SW 1271 (cell line): Measurements from ENCODE around the gene GRM2.
"Not testable (repeated sequence)": the region's sequence is repeated elsewhere in the genome, so short reads cannot be mapped to it uniquely, and the experiment has no call there.

Source experiments
- DNase-seq, 2 experiments: peaks; one replicate each; lab custom pipeline; 2025; lab: John Stamatoyannopoulos, UW

The GRM2 gene

DNA sequence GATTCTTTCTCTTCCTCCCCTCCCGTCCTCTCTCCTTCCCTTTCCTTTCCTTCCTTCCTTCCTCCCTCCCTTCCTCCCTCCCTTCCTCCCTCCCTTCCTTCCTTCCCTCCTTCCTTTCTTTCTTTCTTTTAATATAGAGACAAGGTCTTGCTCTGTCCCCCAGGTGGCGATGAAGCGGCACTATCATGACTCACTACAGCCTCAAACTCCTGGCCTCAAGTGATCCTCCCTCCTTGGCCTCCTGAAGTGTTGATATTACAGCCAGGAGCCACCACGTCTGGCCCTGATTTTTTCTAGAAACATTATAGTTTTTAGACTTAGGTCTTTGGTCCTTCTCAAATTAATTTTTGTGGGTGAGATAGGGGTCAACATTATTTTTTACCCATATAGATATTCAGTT, 15.5 kb downstream of the GRM2 start:
- no peak for DNase-seq

DNA sequence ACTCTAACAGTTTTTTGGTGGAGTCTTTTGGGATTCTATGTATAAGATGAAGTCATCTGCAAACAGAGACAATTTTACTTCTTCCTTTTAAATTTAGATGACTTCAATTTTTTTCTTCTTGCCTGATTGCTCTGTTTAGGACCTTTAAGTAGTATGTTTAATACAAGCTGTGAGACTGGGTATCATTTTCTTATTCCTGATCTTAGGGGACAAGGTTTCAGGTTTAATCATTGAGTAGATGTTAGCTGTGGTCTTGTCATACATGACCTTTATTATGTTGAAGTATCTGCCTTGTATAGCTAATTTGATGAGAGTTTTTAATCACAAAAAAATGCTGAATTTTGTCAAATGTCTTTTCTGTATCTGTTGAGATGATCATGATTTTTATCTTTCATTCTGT, 20.6 kb downstream of the GRM2 start:
- no peak for DNase-seq

DNA sequence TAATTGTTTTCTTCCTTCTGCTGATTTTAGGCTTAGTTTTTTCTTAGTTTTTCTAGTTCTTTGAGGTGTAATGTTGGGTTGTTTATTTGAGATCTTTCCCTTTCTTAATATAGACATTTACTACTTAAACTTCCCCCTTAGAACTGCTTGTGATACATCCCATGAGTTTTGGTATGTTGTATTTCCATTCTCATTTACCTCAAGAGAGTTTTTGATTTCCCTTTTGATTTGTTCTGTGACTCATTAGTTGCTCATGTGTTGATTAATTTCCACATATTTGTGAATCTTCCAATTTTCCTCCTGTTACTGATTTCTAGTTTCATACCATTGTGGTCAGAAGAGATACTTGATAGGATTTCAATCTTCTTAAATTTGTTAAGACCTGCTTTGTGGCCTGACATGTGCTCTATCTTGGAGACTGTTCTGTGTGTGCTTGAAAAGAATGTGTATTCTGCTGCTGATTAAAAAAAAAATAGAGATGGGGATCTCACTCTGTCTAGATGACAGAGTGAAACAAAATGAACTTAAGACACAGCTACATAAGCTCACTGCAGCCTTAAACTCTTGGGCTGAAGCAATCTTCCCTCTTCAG, 22.3 kb downstream of the GRM2 start:
- DNase-seq: no peak

DNA sequence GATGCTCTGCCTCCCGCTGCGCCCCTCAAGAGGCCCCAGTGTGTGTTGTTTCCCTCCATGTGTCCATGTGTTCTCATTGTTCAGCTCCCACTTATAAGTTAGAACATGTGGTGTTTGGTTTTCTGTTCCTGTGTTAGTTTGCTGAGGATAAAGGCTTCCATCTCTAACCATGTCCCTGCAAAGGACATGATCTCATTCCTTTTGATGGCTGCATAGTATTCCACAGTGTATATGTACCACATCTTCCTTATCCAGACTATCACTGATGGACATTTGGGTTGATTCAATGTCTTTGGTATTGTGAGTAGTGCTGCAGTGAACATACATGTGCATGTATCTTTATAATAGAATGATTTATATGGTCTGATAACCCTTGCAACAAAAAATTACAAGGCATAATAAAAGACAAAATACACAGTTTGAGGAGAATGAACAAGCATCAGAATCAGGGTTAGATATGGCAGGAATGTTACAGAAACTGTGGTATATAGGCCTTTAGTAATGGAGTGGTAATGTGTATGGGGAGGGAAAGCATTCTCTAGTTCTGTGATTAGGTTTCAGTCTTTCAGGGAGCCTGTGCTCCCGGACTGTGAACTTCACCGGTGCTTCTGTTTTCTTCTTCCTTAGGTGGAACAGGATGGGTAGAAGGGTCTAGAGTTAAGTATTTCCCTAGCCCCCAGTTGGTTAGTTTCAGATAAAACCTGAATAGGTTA, 27.1 kb downstream of the GRM2 start:
- DNase-seq: no peak

DNA sequence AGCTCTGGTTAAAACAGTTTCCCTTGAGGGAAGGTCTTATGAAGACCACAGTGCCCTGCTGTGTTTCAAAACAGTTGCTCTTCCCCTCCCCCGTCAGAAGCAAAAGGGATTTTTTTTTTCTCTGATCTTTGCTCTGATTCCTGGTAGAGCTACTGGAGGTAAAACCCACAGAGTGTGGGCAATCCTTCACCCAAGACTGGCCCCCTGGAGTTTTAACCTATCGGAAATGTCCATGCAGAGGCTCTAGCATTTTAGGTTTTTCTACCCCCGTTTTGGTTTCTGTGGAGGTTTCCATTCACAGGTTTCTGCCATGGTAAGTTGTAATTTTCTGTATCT, 27.7 kb downstream of the GRM2 start:
- no peak for DNase-seq

DNA sequence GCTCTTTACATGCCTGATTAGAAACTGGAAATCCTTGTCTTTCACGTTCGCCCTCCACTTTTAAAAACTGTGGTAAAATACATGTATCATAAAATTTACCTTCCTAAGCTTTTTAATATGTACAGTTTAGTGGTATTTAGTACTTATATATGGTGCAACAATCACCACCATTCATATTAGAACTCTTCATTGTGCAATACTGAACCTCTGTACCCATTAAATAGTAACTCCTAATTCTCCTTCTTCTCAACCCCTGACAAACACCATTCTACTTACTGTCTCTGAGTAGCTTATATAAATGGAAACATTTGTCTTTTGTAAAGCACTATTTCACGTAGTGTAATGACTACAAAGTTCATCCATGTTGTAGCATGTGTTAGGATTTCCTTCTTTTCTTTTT, 28.2 kb downstream of the GRM2 start:
- DNase-seq: no peak

DNA sequence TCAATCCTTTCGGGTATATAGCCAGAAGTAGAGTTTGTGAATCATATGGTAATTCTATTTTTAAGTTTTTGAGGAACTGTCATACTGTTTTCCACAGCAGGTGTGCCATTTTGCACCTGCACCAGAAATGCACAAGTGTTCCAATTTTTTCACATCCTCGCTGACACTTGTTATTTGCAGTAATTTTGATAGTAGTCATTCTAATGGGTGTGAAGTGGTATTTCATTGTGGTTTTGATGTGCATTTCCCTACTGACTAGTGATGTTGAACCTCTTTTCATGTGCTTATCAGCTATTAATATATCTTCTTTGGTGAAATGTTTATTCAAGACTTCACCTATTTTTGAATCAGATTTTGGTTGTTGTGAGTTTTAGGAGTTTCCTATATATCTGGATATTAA, 29.1 kb downstream of the GRM2 start:
- no peak for DNase-seq

DNA sequence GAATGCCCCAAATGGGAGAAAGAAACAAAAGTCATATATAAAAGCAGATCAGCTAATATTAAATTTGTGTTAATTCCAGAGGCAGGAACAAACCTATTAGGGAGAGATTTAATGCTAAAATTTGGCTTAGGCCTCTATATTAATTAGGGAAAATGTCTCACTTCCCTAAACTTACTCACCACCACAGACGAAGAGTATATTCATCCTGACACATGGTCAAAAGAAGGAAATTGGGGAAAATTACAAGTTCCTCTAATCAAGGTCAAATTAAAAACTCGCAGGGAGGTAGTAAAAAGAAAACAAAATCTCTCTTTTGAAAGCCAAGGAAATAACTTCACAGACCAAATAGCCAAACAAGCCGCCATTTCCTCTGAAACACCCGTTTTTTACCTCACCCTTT, 32.2 kb downstream of the GRM2 start:
- no peak for DNase-seq

DNA sequence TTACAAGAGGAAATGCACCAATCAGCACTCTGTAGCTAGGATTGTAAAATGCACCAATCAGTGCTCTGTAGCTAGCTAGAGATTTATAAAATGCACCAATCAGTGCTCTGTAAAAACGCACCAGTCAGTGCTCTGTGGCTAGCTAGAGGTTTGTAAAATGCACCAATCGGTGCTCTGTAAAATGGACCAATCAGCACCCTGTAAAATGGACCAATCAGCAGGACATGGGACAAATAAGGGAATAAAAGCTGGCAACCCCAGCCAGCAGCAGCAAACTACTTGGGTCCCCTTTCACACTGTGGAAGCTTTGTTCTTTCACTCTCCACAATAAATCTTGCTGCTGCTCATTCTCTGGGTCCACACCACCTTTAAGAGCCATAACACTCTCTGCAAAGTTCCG, 35.5 kb downstream of the GRM2 start:
- DNase-seq: not testable (repeated sequence)

DNA sequence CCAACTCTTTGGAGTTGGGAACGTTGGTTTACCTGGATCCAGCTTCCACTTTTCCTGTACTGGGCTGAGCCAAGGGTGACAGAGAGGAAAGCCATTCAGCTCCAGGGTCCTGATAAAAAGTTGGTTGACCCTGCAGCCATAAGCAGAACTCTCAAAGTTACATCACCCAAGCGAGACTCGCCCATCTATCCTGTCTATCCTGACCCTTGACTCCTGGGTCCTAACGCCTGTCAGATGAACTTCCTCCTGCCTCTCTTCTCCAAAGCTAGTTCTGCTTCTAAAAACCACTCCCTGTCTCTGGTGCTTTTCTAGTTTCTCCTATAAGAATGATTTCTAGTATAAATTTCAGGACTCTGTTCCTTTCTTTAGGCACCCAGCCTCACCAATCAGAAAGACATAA, 36.1 kb downstream of the GRM2 start:
- not testable (repeated sequence) for DNase-seq

DNA sequence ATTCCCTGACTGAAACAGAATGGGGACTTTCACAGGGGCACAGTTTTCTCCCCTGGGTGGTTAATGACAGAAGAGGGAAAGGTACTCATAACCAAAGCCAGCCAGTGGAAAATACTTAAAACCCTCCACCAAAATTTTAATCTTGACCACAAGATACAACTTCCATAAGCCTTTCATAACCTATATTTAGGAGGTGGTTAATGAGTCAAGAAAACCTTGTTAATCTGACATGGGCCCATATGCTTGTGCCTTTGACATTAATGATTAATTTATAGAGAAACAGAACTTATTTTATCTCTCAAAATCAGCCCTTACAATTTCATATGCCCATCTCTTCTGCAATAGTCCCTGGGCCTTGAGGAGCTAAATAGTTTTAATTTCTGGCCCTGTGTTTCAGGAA, 41.0 kb downstream of the GRM2 start:
- no peak for DNase-seq

DNA sequence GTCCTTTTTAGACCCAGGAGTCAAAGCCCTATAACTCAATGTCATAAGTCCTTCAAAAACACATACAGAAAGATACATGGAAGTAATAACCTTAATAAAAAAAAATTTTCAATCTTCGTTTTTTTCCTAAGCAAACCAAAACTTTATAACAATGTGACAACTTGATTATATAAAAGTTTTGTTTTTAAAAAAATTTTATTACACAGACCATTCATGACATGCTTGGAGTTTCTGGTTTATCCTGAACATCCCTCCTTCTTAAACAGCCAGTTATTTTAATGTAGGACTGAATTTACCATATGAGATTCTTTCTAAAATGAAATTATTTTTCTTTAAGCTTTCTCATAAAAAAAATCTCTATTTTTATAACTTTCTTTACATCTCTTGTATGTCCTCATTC, 41.5 kb downstream of the GRM2 start:
- no peak for DNase-seq

DNA sequence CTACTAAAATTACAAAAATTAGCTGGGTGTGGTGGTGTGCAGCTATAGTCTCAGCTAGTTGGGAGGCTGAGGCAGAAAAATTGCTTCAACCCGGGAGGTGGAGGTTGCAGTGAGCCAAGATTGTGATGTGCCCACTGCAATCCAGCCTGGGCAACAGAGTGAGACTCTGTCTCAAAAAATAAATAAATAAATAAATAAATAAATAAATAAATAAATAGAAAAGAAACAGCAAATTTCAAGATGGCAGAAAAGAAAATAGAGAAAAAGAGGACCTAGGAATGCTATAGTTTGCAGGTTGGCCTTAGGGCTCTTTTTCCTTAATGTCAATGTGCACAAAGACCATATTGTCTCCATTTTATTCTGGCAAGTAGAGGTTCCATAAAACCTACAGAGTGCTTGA, 44.0 kb downstream of the GRM2 start:
- DNase-seq: no peak

DNA sequence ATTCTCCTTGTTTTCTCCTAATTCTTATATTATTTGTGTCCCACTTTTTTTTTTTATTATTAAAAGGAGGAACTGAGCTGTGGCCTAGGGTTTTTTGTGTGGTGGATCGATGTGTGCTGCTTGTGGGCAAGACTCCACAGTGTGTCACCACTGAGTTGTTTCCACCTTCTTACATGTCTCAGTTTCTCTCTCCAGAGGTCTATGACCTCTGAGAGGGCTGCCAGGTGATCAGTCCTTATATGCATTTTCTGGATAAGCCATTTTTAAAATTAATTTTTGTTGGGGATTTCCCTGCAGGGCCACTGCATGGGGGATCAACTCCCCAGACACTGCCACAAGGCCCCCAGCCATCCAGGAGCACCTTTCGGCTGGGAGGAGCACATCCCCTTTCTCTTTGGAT, 44.4 kb downstream of the GRM2 start:
- no peak for DNase-seq

DNA sequence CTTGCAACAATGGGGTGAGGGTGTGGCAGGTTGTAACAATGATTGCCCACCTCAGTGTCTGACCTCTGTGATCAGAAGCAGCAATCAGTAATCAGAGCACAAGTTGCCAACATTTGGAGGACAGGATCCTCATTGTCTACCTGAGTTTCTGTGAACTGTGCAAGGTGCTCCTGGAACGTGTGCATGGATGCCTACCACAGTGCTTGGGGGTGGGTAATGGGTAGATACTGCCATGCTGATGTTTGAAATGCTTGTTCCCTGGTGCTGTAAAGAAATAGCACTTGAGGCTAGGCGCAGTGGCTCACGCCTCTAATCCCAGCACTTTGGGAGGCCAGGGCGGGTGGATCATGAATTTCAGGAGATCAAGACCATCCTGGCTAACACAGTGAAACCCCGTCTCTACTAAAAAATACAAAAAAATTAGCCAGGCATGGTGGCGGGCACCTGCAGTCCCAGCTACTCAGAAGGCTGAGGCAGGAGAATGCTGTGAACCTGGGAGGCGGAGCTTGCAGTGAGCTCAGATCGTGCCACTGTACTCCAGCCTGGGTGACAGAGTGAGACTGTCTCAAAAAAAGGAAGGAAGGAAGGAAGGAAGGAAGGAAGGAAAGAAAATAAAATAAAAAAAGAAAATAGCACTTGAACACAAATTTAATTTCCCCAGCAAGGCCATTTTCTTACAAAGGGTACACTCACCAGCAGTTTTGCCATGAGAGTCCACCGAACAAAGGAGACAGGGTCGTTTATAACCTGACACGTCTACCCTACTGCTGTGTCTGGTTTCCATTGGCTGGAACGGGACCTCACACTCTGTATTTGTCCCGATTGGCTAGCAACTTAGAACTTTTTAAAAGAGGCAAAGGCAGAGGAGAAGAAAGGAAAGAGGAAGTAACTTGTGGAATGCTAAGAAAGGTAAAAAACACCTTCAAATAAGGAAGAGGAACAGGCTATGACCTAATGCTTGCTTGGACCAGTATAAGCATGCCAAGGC, 47.2 kb downstream of the GRM2 start:
- DNase-seq: not testable (repeated sequence)

DNA sequence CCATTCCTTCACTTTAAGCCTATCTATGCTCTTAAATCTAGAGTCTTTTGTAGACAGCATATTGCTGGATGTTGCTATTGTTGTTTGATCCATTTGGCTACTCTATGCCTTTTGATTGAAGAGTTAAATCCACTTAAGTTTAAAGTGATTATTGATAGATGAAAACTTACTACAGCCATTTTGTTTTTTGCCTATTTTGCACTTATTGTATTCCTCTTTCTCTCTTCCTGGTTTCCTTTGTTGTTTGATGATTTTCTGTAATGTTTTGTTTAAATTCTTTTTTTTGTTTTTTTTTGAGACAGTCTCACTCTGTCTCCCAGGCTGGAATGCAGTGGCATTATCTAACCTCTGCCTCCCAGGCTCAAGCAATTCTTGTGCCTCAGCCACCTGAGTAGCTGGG, 52.3 kb downstream of the GRM2 start:
- DNase-seq: no peak
